A673 (cell line): ENCODE results near the gene ATP5MK.
"Not testable (repeated sequence)": the region's sequence is repeated elsewhere in the genome, so short reads cannot be mapped to it uniquely, and the experiment has no call there.

Experiments used
- CTCF ChIP-seq: fragments of 300-800, 200-600 bp; sonication (generic); conservative IDR thresholded peaks from 2 replicates; pipeline ENCODE4 v1.5.1; 2017; ENCODE audit warnings: low read depth, mild to moderate bottlenecking, antibody characterized with exemption, low read length, moderate library complexity, mixed read lengths
- EZH2 ChIP-seq: fragments of 200-600 bp; sonication (generic); IDR thresholded peaks from 2 replicates; pipeline ENCODE4 v1.6.1; 2017; ENCODE audit warnings: borderline replicate concordance, low read depth, mild to moderate bottlenecking, mixed read lengths, antibody characterized with exemption, low read length; ENCODE audit not compliant: poor library complexity, severe bottlenecking

GRCh38 chr10:103354567-103354966 lies 41.7 kb downstream of the ATP5MK start:
- TF ChIP-seq EZH2, CTCF: not testable (repeated sequence)
